Measurements from ENCODE around the gene ARRDC2.
"Not testable (repeated sequence)": the region's sequence is repeated elsewhere in the genome, so short reads cannot be mapped to it uniquely, and the experiment has no call there.

ARRDC2 gene

DNA sequence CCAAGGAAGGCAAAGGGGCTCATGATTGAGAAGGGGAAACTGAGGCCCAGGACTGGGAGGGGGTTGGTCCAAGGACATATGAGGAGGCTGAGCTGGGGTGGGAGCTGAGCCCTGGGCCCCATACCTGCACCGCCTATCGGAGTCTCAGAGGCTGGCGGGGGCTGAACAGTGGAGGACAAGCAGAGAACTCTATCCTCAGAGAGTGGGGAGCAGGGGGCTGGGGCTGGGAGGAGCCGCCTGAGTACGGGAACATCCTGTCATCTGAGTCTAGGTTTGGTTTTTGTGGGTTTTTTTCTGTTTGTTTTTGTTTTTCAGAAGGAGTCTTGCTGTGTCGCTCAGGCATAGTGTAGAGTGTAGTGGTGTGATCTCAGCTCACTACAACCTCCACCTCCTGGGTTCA lies 6.2 kb downstream of the ARRDC2 start:
- no peak for DNase-seq

DNA sequence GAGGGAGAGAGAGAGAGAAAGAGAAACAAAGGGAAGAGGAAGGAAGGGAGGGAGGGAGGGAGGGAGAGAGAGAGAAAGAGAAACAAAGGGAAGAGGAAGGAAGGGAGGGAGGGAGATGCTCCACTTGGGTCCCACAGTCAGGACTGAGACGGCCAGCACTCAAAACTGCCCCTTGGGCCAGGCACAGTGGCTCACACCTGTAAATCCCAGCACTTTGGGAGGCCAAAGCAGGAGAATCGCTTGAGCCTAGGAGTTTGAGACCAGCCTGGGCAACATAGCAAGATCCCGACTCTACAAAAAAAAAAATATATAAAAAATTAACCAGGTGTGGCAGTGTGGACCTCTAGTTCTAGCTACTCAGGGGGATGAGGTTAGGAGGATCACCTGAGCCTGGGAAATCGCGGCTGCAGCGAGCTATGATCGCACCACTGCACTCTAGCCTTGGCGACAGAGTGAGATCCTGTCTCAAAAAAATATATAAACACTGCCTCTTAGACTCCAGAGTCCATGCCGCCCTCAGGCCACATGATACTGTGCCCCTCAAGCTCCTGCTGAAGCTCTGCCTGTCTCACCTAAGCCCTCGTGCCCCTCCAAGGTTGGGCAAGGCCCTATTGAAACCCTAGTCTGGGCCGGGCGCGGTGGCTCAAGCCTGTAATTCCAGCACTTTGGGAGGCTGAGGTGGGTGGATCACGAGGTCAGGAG lies 8.4 kb downstream of the ARRDC2 start:
- DNase-seq = no peak

DNA sequence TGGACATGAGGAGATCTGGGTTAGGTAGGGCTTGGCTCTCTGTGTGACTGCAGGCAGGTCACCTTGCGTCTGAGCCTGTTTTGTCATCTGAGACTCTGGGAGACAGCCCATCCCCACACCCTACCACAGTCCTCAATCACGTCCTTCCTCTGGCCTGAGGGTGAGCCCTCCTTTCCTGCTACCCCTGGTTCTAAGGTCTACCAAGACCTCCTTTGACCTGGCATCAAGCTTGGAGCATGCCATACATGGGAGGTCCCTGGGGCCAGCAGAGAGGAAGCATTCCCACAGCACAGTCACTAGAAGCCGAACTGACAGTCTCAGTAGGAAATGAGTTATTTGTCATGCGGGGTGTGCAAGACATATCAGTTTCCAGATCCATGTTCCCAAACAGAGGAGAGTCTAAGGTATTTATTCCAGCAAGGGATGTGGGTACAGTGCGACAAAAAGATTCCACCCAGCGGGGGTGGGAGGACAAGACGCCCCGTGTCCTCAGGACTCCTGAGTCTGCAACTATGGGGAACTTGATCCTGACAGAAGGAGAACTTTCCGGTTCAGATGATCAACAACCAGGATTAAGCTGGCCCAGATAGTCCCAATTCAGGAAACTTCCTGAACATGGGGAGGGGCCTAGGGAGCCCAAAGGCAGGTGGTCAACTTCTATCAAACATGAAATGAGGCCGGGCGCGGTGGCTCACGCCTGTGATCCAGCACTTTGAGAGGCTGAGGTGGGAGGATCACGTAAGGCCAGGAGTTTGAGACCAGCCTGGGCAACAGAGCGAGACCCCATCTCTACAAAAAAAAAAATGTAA lies 9.5 kb downstream of the ARRDC2 start:
- DNase-seq = peak in 3 of 58 donors; percentile 23 to 47 (median 33)

DNA sequence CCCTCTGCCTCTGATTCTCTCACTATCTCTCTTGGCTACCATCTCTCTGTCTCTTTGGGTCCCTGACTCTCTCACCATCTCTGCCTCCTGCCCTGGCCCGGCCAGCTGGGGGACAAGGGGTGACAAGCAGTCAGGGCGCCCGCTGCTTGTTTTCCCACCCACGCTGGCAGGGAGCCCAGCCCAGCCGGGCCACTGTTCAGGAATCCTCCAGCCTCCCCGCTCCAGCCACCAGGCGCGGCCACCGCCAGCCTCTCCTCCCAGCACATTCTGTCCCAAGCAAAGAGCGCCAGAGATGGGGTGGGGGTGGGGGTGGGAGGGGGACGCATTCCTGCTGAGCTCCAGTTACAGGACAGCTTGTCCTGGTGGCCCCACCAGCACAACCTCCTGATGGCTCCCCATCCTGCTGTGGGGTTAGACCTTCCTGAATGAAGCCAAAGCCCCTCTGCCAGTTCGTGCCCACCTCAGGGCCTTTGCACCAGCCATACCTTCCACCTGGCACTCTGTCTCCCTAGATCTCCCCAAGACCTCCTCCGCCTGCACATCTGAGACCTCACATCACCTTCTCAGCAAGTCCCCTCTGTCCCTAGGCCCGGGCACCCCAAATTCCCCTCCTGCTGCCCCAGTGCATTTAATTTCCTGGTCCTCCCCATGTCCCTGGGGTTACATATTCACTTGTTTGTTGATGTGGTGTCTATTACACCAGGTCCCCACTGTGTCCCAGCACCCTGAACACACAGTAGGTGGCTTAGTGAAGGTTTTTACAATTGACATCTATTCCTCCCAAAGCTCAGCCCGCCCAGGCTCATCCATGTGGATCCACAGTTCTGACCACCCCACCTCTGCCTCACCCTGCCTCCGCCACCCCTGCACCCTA lies 12.5 kb downstream of the ARRDC2 start:
- DNase-seq = peak in 56 of 58 donors; percentile 17 to 94 (median 78)

DNA sequence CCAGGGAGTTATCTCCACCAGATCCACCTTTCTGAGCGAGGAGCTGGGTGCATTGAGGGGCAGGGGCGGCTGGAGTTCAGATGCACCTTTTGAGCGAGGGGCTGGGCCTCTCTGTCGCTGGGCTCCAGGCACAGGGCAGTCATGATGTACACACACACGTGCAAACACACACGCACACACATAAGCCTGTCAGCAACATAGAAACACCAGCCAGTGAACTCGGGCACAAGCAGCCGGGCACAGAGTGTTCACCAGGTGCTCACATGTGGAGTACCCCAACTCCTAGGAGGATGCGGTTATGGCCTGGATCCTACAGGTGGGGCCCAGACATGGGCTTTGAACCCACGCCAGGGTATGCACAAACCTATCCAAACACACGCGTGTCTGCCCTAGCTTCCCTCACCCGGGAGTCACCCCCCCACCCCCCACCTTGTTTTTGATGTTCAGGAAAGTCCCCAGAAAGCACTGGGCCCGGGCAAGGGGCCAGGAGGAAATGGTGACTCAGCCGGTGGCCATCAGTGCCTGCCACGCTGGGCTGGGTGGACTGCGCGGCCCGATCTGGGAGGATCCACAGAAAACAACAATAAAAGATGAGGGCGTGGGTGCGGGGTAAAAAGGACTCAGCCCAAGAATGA lies 13.3 kb downstream of the ARRDC2 start:
- DNase-seq = peak in 51 of 58 donors; percentile 17 to 95 (median 65)

DNA sequence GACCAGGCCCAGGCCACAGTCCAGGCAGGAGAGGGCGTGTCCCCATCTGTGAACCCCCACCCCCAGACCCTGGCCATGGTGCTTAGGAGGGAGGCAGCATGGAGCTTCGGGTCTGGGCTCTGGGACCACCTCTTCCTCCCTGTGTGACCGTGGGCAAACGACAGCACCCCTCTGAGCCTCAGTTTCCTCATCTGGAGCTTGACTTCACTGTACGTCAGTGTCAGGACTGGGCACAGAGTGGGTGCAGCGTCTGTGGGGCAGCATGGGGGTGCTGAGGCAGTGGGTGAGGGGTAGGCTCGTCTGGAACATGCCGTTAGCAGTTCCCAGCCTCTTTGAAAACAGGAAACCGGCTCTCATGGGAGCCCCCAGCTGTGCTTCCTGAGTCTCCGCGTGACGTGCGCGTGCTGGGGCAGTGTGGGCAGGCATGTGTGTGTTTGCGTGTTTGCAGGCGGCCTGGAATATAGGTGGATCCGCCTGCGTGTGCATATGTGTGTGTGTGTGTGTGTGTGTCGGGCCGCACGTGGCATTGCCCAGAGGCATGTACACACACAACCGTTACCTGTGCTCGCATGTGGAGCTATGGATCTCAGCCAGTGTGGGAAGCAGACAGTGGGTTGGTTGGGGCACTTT lies 15.8 kb downstream of the ARRDC2 start:
- DNase-seq = peak in 41 of 58 donors; percentile 5 to 69 (median 32)

DNA sequence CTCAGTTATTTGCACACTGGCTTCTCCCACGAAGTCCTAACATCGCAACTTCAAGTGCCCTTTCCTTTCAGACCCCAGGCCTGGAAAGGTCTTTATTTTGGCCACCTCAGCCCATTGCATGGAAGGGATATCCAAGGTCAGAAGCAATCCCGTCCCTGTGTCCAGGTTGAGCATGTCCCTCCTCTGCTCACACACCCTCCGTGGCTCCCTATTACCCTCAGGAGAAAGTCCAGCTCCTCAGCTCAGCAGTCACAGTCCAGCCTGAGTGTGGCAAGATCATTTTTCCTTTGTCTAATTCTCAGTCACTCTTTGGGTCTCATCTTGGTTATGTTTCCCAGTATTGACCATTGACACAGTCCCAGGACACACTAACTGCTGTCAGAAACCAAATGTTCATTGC lies 19.2 kb downstream of the ARRDC2 start:
- no peak for DNase-seq

DNA sequence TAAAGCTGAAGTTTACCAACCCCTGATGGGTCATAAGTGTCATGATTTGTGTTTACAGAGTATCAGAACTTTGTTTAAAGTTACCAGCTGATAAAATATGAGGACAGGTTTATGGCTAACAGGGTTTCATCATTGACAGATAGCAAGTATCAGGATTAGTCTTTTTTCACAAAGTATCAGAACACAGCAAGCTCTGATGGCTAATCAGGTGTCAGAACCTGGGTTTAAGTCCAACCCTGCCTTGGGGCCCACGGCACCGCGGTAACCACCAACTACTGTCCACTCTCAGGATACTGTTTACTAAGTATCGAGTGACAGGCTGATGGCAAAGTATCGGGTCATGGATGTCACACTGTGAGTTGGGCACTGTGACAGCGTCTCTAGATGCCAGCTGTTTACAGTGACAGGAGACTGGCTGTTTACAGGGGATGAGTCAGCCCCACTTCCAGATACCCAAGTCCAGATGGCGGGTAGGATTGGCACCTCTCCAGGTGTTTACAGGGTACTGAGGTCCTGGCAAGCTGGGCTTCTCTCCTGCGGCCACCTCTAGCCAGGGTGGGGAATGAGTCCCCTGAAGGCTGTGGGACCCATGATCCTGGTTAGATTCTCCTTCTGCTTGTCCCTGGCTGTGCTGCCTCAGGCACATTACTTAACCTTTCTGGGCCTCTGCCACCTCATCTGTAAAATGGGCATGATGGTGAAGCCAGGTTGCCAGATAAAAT lies 21.8 kb downstream of the ARRDC2 start:
- peak in 20 of 58 donors; percentile 4 to 97 (median 40) for DNase-seq

DNA sequence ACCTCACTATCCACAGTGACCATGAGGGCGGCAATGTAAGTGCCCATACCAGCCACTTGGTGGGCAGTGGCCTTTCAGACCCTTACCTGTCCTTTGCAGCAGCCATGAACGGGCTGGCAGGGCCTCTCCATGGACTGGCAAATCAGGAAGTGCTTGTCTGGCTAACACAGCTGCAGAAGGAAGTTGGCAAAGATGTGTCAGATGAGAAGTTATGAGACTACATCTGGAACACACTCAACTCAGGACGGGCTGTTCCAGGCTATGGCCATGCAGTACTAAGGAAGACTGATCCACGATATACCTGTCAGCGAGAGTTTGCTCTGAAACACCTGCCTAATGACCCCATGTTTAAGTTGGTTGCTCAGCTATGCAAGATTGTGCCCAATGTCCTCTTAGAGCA lies 23.4 kb downstream of the ARRDC2 start:
- not testable (repeated sequence) for DNase-seq

DNA sequence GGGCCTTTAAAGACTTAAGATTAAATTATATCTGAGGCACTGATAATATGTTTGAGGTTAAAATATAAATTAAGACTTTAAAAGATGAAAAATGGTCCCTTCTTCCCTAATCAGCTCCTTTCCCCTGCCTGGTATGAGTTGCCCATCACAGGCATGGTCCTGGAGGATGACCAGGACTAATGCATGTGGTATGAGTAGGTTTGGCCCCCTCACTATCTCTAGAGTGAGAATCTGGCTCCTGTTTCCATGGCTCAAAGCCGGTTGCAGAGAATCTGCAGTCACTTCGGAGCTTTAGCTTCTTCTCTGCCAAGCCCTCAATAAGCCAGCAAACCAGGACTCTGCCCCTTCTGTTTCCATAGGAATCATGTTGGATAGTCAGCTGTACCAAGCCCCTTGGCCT lies 24.1 kb downstream of the ARRDC2 start:
- not testable (repeated sequence) for DNase-seq

DNA sequence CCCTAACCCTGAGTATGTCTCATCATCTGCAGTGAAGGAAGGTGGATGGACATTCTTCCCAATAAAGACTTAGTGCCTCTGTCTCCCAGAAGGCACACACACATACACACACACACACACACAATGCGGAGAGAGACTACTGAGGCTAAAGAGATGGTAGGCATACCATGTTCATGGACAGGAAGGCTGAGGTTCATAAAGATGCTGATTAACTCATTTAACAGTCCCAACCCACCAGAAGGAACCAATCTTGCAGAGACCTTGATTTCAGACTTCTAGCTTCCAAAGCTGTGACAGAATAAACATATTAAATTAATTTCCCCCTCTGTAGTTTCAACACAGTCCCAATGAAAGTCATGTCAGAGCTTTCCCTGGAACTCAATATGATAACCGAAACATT lies 33.1 kb downstream of the ARRDC2 start:
- no peak for DNase-seq

DNA sequence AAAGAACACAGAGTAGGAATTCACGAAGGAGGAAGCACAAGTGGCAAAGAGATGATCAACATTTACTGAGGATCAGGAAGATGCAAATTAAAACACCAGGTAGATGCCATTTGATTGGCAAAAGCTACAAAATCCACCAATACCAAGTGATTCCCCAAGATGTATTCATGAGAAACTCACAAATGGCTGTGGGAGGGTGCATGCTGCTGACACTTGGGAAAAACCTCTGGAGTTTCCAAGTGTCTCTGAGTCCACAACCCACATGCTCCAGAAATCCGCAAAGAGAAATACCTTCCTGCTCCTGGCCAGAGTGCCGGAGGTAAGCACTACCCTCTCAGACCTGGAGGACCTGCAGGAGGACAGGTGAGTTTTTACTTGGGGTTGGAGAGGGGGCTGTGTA lies 35.7 kb downstream of the ARRDC2 start:
- no peak for DNase-seq

DNA sequence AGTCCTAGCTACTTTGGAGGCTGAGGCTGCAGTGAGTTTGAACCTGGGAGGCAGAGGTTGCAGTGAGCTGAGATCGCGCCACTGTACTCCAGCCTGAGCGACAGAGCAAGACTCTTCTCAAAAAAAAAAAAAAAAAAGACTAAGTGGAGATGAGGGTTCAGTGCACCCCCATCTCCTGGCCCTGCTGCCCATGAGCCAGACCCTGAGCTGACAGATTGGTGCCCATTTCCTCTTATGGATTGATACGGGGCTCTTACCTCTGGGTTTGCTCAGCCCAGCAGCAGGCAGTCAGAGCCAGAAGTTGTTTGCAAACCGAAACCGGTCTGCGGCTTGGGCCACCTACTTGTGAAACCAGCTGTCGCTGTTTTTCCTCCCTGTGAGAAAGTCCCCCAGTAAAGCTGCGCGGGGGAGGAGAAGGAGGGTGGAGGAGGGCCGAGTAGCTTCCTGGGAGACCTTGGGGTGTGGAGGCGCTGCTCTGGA lies 36.9 kb downstream of the ARRDC2 start:
- DNase-seq = peak in 46 of 58 donors; percentile 8 to 65 (median 39)

DNA sequence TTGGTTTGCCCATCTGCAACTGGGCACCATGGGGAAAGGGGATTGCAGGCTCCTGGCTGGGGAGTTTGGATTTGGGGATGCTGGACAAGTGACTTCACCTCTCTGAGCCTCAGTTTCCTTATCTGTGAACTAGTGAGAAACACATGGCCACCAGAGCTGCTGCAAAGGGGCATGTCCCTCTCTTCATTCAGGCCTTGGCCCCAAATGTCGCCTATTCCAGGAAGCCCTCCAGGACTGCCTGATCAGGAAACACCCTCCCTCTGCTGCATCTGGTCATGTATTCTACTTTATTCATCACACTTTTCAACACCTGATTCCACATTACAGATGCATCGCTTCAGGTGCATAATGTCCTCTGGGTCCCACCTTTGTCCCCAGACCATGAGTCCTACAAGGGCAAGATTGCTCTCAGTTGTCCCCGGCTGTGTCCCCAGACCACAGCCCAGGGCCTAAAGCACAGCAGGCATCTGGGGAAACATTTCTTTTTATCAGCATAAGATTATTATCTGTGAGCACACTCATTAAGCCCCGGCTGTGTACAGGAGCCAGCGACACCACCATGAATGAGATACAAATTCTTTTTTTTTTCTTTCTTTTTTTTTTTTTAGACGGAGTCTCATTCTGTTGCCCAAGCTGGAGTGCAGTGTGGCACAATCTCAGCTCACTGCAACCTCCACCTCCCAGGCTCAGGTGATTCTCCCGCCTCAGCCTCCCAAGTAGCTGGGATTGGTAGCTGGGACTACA lies 37.5 kb downstream of the ARRDC2 start:
- DNase-seq = no peak

DNA sequence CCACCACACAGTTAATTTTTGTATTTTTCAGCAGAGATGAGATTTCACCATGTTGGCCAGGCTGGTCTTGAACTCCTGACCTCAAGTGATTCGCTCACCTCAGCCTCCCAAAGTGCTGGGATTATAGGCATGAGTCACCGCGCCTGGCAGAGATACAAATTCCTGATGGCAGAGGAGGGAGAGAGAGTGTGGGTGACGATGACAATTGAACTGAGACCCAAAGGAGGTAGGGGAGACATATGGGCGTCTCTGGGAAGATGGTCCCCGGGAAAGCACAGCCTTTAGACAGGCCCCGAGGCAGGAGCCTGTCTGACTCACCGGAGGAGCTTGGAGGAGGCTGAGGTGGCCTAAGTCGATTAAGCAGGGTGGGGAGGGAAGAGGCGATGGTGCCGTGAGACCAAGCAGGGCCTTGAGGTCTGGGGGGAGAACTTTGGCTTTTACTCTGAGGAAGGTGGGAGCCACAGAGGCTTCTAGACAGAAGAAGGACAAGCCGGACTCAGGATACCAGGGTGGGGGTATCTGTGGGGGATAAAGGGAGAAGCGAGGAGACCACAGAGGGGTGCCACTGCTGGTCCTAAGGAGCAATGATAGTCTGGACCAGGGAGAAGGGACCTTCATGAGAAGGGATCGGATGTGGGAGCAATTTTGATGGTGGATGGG lies 38.2 kb downstream of the ARRDC2 start:
- DNase-seq = peak in 1 of 58 donors; percentile 8

DNA sequence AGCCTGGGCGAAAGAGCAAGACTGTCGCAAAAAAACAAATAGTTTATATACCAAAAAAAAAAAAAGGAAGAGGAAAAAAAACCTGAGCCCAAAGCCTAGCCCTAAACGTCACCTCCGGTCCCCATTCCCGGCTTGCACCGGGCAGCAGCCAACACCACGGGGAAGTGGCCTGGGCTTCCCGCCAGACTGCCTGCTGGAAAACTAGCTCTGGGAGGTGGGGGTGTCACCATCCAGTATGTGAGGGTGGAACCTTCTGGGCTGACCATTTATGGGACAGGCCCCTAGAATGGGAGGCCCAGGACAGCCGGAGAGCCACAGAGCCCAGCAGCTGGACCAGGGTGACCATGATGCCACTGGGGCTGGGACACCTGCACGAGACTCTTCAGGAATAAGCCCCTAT lies 41.4 kb downstream of the ARRDC2 start:
- DNase-seq = peak in 53 of 58 donors; percentile 5 to 86 (median 53)

DNA sequence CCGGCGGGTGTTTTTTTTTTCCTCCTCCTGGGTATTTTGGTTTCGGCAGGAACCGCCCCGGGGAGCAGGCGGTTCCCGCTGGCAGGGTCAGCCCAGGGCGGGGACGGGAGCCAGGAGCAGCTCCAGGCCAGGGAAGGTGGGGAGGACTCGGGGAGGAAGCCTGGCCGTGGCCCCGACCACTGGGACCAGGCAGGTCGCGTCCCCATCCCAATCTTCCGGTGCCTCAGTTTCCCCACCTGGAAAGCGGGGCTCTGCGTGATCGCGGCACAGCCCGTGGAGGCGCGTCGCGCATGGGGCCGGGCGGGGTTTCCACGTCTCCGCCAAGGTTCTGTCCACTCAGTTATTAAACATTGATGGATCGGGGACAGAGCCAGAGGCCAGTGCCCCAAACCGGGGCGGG lies 43.9 kb downstream of the ARRDC2 start:
- DNase-seq = no peak

DNA sequence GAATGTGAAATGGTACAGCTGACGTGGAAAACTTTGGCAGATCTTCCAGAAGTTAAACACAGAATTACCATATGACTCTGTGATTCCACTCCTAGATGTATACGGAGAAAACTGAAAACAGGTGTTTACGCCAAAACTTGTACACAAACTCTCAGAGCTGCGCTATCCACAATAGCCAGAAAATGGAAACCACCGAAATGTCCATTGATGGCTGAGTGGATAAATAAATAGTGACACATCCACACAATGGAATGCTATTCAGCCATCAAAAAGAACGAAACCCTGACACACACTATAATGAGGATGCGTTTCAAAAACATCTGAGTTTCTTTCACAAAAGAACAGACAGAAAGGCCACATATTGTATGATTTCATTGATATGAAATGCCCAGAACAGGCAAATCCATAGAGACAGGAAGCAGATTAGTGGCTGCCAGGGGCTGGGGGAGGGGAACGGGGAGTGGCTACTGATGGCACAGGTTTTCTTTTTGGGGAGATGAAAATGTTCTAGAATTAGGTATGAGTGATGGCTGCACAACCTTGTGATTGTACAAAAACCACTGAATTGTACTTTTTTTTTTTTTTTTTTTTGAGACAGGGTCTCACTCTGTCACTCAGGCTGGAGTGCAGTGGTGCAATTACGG lies 45.7 kb downstream of the ARRDC2 start:
- DNase-seq = no peak

Measured in anterior cingulate cortex (tissue), 58 donors.